ENCODE results near the gene UNC5C.
"Not testable (repeated sequence)": the region's sequence is repeated elsewhere in the genome, so short reads cannot be mapped to it uniquely, and the experiment has no call there.

Gene UNC5C

DNA sequence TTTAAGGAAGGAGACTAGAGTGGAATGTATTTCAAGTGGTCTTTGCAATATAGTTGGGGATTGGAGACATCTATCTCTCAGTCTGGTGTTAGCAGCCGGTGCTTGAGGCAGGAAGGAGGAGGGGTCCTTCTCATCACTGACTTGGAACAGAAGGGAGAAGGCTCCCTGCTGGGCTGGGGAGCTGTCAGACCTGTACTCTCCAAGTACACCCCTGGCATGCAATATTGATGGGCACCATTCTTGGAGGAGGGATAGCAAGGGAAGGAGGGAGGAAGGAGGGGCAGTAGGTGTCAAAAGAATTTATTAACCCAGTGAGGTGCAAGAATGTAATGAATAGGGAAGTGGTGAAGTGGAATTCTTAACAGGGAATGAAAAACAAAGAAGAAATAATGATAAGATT is 338.8 kb downstream of the UNC5C start:
- no peak for DNase-seq

DNA sequence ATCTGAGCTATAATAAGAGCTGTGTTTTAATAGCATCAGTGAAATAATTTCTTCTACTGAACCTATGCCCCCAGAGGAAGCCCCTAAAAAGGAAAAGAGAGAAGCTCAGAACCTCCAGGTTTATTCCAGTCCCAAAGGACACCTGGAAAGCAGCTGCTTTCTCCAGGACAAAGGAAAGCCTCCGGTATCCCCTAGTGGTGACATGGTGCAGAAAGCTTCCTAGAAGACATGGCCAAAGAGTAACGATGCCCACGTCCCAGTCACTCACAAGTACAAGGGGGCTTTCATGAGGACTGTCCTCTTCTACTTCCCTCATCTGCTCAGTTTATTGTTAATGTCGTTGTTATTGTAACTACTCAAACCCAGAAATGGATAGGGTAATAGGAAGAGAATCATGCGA is 343.9 kb downstream of the UNC5C start:
- DNase-seq, result no peak

DNA sequence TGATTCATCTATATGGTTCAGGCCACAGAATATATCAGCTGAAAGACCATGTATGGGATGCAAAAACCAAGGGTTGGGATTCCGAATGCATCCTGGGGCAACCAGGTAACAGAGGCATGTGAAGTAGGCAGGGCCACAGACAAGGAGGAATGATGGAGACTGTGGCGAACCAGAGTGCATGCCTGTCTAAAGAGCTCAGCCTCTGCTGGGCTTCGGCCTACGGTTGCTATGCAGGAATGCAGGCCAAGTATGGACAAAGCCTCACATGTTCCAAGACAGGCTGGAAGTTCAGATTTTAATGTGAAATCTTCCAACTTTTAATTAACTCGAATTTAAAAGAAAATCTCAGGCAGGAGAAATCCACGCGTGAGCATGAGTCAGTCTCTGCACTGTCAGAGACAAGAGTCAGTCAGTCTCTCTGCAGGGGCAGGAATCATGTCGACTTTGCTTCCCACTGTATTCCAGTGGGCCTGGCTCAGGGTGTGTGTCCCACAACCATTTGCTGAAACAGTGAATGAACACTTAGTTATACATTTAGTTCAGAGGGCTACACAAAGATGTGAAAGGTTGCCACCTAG is 344.4 kb downstream of the UNC5C start:
- no peak for DNase-seq

DNA sequence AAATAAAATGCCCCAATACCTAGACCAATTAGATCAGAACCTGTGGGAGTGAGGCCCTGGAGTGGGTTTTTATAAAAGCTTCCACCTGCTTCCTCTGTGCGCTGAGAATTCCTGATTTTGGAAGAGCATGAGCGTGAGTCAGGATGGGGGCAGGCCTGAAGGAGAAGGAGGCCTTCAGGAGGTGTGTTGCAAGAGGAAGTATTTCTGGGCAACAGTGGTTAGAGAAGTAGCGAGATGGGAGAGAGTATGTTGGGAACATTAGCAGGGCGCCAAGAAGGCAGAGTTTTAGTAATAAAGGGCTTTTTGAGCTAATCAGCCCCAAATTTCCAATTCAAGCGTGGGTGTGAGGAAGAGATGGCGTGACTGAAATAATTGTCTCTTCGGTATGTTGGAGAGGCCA is 349.8 kb downstream of the UNC5C start:
- DNase-seq, result no peak

DNA sequence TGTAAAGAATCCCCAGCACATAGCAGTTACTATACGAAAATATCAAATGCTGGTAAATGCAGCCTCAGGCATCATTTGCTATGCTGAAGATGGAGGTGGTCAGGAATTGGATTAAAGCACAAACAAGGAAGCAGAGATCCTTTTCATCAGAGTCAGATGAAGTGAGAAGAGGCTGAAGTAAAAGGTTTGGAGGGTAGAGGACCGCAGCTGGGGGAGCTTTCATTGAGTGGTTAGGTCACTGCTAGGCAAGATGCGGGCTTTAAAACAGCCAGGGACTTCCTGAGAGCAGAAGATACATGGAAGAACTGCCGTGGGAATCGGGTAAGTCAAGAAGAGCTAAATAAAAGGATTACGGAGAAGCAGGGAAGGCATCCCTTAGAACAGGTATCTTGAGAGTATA is 351.4 kb downstream of the UNC5C start:
- no peak for DNase-seq

DNA sequence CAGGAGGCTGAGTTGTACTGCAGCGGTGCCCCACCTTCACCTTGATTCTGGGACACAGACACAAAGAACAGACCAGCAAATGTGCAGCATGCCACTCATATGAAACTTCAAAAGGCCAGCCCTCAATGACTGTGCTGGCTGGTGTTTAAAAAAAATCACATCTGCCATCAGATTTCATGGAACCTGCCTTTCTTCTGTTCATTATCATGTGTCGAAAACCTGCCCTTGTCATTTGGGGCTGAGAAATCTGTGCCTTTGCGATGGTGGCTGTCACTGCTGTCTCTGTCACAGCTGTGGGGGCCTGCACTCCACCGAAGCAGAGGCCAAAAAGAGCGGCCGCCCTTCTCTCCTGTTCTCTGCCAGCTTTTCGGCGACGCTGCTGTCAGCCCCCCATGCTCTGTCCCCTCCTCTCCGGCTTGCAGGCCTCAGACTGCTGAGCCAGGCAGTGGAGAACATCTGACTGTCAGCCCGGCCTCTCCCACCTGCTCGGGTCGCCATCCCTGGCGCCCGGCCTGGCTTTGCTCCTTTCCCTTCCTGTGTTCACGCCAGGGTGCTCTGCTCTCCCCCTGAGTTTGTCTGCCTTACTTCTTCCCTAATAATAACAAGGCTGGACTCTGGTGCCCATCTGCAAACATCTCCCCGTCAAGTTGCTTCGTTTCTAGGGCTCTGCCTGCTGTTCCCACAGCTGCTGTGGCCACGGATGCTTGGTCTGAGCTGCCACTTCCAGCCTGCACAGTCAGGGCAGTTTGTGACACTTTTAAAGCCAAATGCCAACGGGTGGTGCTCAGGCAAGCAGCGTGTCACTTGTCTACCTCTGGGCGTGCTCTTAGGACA is 355.2 kb downstream of the UNC5C start:
- DNase-seq, result no peak

DNA sequence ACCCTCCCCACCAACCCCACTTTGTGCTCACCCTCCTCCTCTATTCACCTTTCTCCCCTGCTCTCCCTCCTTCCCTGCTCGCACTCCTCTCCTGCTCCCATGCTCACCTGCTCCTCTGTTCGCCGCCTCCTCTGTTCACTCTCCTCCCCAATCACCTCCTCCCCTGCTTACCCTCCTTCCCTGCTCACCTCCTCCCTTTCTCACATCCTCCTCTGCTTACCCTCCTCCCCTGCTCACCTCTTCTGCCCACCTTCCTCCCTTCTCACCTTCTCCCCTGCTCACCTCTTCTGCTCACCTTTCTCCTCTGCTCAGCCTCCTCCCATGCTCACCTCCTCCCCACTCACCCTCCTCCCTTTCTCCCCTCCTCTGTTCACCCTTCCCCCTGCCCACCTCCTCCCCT is 357.2 kb downstream of the UNC5C start:
- no peak for DNase-seq

DNA sequence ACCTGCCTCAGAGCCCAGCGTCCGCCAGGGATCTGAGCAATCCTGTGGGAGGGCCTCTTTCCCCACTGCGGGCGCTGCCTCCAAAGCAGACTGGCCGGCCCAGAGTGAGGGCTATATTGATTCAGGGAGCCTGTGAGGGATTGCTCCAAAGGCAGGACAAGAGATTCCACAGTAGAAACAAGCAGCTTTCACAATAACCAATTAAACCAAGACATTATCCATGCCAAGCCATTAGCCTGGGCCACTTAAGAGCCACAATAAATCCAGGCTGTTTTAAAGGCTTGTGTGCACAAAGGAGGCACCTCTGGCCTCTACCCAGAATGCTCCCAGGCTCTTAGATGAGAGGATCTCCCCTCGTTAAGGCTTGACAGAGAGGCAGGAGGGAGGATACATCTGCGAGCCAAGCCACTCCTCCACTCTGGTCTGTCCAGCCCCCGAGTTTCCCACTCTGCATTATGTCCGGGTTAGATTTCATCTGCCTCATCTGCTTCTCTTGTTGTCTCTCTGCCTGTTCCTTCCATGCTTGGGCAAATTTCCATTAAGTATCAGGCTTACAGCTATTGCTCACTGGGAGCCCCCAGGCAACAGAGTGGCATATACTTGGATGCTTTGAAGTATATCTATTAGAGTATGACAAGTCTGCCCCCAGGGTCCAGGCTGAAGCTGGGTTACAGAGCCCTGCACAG is 357.9 kb downstream of the UNC5C start:
- no peak for DNase-seq

DNA sequence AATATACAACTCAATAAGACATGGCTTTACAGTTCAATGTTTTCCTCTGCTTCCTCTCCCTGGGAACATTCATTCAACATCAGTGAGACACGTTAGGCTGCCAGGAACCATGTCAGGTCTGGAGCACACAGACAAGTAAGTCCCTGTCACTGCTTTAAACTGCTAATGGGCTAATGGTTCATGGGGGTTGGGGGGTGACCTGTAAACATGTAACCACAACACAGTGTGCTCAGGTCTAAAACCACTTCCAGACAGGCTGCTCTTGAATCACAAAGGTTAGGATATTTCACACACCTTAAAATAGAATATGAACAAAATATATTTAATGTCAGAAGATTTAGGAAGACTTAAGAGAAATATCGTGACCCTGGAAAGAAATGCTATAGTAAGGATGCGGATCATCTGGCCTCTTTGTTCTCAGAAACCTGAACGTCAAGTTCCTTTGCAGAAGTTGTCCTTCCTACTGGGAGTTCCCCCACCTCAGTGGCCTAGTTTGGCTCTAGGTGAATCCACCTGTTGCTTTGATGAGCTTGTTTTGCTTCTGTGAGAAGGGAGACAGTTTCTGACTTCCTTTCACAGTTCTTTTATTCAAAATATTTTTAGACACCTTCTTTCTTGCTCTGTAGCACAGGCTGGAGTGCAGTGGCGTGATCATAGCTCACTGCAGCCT is 359.9 kb downstream of the UNC5C start:
- DNase-seq, result no peak

DNA sequence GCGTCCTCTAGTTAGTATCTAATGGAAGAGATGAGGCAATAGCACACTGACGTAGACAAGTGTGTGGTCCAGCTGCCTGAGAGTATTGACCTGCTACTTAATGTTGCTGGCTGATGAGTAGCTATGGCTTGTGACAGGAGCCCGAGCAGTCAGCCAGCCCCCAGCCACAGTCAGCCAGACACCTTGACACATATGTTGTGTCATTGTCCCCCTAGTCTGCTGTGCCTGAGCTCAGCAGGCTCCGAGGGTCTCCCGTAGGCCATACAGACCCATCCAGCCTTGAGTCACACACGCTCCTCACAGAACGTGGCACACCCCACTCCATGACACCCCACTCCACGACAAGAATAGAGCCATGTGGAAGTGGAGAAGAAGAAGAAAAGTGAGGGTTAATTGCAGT is 362.1 kb downstream of the UNC5C start:
- no peak for DNase-seq

DNA sequence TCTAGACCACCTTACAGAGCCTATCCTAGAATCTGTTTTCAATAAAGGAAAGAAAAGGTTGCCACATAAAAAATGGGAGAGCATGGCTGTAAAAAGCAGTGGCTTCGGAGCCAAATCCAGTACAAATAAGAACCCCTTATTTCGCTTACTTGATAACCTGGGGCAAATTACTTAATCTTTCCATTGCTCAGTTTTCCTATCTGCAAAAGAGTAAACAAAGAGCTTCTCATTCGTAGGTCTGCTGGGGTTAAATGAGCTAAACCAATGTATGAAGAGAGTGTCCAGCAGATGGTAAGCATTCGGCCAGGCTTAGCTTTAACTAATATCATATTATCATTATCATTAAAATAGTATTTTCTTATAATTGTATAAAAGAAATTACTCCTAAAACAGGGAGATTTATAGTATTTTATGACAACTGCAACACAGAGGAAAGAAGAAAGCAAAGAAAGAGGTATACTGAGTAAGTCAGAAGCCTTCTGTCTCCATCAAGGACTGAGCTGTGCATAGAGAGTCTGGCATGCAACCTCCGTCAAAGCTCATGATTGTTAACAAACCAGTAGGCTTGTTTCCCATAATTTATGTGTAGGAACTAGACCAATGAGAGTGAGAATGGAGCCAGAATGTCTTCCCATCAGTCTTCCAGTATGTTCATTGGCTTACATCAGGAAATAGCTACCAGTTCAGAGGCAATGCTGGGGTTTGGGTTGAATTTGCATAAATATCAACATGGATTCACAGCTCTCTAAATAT is 364.9 kb downstream of the UNC5C start:
- DNase-seq, result no peak

DNA sequence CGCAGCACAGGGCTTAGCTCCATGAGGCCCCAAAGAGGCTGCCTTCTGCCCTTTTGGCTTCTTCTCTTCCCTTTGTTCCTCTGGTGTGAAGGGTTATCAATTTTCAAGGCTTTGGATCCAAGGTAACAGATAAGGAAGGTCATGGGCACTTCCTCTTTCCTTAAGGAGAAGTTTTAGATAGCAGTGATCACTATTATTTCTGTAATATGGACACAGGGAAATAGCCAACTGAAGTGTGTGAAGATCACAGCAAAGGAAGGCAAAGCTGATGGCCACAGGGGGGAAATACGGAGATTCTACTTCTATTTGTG is 366.8 kb downstream of the UNC5C start:
- no peak for DNase-seq

DNA sequence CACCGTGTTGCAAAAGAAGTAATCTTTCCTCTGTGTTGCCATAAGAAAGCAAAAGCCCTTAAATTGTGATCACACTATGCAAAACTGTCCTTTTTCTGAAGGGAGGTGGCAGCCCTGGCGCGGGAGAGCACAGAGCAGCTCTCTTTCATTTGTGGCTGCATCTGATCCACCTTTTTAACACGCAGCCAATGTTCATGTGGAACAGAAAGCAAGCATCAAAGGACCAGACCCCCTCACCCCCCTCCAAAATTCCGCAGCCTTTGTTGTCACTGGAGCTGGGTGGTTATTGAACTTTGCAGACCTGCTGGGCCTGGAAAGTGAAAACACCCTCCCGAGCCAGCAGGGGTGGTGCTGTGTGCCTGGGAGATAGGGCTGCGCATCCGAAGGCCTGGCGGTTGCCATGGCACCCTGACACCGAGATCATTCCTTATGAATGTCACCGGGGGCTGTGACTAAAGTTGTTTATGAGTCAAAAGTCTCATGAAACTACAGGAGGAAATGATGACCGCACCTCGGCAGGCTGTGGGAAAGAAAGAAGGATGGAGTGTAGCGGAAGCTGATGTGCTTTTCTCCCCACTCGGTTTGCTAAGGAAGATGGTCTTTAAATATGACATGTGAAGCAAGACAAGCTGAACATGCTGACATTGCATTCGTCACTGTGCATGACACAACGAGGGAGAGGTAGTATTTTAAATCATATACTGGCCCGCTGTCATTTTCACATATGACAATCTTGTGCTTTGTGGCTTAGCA is 367.4 kb downstream of the UNC5C start:
- no peak for DNase-seq

DNA sequence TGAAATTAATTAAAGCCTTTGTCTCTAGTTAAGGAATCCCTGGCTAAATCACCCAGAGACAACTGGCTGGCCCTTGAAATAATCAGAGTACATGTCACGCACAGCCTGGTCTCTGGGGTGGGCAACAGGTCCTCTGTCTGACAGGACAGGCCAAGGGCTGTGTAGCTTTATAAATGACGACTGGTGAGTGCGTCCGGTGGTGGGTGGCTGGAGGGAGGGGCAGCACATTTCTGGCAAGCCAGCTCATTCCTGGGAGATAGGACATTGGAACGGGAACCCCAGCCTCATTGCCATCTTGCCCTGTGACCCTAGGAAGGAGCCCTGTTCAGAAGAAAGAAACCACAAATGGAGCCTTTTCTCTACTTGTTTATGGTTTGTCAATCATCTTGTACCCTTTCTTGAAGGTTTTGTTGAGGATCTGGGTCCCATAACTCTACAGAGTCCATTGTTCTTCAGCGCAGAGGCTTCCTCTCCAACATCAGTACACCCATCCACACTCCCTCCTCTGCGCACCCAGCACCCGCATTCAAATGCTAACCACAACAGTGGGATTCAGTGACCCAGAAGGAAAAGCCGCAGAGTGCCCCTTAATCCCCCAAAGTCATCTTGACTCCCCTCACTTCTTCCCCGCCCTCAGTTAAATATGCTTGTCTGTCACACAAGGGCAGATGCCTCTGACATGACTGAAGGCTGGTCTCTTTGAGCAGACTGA is 368.1 kb downstream of the UNC5C start:
- DNase-seq, result no peak

DNA sequence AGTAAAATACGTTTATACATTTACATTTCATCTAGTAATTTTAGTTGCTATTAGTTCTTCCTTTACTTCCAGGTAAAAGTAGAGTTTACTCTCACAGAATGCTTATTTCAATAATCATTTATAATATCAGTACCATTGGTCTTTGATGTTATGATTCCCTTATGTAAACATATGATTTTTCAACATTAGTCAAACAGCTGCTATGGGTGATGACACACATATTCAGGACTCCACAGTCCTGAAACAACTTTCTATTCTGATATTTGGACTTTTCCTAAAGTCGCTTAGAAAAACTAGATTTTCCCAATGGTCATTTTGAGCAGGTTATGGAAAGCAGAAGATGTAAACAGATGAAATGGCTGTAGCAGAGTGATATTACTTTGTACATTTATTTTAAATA is 369.8 kb downstream of the UNC5C start:
- no peak for DNase-seq

DNA sequence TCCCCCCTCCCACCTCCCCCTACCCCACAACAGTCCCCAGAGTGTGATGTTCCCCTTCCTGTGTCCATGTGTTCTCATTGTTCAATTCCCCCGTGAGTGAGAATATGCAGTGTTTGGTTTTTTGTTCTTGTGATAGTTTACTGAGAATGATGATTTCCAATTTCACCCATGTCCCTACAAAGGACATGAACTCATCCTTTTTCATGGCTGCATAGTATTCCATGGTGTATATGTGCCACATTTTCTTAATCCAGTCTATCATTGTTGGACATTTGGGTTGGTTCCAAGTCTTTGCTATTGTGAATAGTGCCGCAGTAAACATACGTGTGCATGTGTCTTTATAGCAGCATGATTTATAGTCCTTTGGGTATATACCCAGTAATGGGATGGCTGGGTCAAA is 377.4 kb downstream of the UNC5C start:
- DNase-seq, result not testable (repeated sequence)

DNA sequence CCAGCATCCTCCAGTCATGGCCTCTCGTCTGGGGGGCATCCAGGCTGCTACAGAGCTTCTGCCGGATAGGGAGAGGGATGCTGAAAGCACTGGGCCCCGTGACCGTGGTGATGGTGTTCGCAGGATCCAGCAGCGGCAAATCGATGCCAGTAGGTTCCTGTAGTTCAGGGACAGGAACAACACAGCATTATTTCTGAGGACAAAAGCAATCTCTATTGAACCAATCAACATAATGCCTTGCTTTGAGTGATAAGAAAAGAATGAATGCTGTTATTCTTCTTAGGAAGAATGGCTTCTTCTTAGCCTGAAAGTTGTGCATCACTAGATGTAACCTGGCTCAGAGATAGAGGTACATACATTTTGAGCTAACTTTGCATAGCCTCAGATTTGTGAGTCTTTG is 378.6 kb downstream of the UNC5C start:
- no peak for DNase-seq

DNA sequence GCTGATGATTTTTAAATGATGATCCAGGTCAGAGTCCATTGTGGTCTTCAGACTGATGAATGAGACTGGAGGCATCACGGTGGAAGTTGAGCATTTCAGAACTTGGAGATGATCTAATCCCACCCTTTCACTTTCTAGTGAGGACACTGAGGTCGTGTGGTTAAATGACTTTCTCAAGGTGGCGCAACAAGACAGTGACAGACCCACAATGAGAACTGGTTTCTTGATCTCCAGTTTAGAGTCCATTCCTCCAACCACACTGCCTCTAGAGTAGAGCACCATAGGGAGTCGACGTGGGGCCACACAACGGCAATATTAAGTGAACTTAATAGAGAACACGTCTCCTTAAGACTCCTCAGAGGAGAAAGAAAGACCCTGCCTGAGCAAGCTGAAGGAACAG is 381.0 kb downstream of the UNC5C start:
- DNase-seq, result no peak

DNA sequence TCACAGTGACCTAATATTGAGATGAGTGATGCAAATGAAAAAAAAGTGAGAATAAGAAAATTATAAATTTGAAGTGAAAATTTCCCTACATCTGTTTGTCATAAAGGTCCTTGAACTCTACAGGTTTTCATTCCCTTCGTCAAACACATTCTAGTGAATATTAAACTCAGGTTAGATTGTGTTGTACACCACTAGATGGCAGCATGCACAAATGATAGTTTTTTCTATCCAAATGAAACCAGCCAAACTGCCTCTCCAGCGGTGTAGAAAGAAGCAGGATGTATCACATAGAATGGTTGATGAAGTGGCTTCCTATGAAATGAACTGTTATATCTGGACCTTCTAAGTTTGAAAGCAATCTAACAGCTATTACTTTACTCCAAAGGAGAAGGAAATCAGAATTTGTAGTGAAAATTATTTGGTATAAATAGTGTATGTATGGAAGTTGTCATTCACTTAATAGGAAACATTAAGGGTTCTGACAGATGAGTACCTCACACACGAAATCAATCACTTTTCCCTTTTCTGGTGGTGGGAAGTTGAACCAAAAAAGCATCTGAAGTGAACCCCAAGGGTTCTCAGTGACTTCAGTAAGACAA is 382.7 kb downstream of the UNC5C start:
- no peak for DNase-seq

DNA sequence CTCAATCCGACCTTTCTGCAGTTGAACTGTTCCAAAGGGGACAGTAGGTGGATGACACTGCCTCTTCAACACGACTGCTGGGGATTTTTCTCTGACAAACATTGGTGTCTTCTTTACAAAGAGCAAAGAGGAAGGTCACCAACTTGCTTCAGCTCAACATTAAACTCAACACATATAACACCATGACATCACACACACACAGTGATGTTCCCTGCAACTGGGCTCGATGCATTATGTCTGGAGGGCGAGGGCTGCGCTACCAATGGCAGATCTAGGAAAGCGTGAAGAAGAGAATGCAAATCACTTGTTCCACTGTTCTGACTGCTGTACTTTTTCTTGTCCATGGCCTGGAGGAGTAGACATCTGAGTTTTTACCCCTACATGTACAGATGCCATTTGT is 385.9 kb downstream of the UNC5C start:
- DNase-seq, result no peak

DNA sequence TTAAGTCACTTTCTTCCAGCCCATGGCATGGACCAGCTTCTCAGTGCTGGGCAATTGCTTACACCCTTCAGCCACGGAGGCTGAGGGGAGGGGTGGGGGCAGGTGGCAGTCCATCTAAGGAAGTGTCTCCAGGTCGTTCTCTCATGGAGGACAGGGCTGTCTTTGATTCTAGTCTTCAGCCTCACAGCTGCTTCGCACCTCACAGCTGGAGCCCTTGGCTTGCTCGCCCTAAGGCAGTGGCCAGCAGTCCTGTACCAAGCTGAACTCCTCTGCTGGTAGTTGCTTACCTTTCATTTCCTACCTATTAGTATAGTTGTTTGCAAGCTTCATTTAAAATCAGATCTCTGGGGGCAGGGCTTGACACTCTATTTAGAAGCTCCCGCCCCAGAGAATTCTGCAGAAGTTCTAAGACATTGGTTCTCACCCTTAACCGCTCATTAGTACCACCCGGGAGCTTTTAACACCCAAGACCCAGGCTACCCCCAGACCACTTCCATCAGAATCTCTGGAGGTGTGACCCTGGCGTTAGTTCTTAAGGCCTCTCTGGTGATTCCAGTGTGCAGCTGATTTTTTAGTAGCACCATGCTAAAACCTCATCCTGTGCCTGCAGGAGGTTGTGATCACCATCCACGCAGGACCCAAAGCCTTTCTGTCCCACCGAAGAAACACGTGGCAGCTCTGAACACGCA is 386.8 kb downstream of the UNC5C start:
- no peak for DNase-seq

All from SIG-M5 (cell line).